NCI-H1092 (cell line): Measurements from ENCODE around the gene LY86.
"Not testable (repeated sequence)": the region's sequence is repeated elsewhere in the genome, so short reads cannot be mapped to it uniquely, and the experiment has no call there.

Source experiments
- DNase-seq: peaks from one replicate; lab custom pipeline; 2025; lab: John Stamatoyannopoulos, UW

Gene LY86

DNA sequence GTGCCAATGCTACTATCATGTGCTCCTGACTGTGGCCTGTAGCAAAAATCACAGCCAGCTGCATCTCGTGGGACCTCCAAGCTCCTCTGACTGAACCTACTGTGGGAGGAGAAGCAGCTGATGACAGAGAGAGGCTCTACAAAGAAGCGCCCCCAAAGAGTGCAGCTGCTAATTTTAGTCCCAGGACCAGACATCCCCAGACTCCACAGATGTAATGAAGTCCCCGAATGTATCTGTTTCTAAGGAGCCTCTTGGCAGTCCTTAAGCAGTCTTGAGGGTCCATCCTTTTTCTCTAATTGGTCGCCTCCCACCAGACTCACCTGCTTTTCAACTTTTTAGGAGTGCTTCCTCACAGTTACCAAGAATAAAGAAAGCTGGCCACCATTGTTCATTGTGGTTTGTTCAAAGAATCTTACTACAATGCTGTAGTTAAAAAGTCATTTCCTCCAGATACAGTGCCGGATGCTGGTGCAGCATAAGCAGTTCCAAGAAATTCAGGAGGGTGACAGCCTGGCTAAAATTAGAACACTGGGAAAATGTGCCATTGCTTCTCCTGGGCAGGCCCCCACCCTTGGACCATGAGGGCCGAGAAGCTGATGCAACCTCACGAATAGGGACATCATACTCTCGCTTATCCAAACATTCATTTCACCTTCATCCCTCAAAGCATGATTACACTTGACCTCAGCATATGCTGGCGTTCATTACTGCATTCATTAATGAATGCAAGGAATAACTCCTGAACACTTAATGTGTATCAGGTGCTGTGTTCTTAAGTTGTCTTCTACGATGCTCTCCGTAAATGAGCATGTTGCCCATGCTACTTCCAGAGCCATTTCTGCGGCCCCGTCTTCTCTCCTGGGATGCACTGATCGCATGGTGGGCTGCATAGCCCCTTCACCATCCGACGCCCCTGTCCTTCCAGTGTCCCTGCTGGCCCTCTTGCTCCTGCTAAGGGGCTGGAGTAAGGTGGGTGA lies 66.4 kb downstream of the LY86 start:
- DNase-seq: no peak

DNA sequence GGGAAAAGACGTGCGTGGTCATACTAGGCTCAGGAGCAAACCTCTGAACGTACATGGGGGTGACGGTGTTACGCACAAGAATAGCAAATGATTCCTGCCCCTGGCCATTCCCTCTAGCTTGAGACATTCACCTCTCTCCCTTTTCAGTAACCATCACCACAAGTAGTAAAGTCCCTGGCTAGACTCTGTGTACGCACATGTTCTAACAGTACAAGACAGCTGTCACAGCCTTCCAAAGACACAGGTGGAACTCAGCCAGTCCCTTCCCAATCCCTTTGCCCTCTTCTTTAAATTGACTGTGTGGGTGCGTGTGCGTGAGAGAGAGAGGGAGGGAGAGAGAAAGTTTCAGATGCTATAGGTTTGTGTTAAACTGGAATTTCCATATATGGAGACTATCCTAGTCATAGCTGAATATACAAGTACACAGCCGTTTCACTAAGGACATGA lies 67.3 kb downstream of the LY86 start:
- DNase-seq: no peak

DNA sequence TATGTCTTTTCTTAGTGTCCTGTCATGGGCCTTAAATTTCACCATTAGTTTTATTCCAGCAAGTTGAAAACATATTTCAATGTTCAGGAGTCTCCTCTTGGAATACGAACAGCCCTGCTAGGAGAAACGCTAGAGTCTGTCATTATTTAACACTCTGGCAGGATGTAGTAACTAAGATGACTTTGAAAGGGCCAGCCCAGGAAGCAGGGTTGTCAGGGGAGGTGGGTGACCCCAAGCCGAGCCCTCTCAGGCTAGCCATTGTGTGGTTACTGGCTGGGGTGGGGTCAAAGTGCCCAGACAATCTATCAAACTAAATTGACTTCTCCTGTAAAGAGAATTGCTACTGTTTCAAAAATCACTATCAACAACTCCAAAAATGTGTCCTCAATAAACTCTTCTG lies 67.8 kb downstream of the LY86 start:
- no peak for DNase-seq

DNA sequence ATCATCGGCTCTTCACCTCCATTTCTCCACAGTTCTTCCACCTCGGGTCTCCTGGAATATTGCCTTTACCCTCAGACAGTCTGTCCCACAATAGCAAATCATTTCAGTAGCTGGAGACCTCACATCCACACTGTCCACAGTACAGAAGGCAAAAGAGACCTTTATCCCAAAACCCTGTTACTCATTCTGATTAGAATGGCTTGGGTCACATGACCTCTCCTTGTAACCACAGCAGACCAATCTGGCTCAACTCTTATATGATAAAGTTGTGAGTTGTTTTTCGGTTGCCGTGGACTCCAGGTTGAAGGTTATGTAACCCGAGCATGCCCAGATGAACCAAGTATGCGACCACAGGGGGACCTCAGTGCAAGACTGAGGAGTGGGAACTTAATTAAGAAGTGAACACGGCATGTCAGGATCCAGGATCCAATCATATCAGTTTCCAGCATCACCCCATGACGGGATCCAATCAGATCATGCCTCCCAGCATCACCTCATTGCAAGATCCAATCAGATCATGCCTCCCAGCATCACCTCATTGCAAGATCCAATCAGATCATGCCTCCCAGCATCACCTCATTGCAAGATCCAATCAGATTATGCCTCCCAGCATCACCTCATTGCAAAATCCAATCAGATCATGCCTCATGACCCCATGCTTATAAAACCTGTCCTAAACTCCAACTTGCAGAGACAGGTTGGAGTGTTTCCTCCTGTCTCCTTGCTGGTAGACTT lies 68.7 kb downstream of the LY86 start:
- no peak for DNase-seq

DNA sequence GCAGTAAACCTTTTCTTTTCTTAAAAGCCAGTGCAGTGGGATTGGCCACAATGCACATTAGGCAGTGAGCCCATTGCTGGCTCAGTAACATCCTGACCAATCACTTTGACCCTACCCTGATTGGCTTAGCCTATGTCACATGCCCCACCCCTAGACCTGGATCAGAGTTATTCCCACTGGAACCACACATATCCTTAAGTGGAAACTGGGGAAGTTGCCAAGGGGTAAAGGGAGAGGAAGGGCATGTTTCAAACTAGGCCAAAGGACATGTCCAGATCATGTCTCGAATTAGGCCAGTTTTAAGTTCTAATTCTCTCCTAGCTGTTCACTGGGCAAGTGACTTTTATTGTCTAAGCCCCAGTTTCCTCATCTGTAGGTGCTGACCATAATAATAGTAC lies 69.3 kb downstream of the LY86 start:
- no peak for DNase-seq

DNA sequence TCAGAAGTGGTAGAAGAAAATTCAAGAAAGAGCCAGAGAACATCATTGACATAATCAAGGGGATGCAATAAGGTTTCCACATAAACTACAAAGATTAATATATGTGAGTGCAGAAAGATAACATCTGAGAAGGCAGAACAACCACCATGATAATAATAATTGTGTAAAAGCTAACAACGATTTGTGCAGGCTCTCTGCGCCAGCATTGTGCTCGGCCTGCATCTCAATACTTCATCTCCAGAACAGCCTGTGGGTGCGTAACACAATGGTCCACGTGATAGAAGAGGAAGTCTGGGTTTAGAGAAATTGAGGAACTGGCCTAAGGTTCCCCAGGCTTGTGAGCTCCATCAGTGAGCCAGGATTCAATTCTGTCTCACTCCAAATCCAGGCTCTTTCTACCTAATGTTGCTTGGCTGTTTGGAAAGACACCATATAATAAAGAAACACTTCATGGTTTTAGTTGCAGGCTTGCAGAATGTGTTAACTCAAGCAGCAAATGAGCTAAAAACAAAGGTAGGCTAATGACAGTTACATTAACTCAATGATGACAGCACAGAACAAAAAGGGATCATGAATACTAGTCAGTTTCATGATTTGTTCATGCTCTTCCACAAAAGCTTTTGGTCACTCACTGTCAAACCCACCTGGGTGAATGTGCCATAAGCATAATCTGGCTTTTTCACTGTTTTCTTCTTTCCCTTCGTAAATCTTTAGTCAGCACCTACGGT lies 71.2 kb downstream of the LY86 start:
- DNase-seq: no peak

DNA sequence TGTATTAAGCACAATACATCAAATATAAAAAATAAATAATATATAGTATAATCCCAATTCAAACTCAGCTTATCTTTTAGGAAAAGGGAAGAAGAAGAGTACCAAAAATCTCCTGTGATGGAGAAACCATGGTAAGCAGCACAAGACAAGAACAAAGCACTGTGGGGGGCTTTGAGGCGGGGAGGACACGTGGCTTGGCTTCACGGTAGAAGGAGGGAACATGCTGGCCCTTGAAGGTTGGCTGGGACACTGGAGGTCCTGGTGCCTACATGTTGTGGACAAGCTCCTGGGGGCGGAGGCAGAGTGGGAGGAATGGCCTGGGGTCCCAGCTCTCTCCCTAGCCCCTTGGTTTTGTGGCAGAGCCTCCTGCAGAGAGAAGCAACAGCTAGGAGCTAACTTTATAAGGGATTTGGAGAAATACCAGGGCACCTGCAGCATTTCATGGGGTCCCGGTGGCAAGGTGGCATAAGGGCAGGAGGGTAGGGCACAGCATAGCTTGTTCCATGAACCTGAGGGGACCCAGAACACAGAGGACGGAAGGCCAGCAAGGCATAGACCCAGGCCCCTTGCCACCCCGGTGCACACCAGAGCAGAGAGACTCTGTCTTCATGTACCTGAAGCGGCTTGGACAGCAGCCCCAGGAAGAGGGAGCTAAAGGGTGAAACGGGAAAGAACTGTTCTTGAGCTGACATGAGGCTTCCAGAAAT lies 72.0 kb downstream of the LY86 start:
- no peak for DNase-seq

DNA sequence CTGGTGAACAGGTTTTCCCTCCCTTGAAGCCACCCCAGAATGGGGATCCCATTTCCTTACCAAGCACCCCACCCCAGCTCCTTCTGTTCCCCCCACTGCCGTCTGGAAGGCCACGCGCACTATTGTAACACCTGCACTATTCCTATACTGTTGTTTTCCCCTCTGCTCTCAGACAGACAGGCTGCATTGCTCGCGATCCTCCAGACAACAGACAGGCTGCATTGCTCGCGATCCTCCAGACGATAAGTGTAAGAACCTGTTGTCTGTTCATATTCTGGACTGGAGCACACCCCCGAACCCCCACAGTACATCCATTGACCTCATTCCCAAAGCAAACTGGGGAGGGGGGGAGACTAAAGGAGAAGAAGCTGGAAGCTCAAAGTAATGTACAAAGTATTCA lies 72.7 kb downstream of the LY86 start:
- no peak for DNase-seq

DNA sequence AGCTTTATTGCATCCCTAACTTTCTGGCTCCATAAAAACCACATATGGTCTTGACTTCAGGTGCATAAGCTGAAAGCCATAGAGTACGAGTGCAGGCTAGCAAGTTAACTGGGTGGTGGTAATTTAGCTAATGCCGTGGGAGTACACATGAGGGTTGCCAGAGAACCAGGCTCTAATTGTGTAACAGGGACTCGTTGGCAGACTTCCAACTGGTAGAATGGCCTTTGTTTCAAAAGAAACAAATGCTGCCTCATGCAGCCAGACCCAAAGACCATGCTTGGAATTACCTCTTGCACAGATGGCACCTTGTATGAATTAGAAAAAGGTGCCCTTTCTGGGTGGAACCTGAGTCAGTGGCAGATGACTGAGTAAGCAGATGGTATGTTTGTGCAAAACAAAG lies 73.2 kb downstream of the LY86 start:
- DNase-seq: peak; percentile 33

DNA sequence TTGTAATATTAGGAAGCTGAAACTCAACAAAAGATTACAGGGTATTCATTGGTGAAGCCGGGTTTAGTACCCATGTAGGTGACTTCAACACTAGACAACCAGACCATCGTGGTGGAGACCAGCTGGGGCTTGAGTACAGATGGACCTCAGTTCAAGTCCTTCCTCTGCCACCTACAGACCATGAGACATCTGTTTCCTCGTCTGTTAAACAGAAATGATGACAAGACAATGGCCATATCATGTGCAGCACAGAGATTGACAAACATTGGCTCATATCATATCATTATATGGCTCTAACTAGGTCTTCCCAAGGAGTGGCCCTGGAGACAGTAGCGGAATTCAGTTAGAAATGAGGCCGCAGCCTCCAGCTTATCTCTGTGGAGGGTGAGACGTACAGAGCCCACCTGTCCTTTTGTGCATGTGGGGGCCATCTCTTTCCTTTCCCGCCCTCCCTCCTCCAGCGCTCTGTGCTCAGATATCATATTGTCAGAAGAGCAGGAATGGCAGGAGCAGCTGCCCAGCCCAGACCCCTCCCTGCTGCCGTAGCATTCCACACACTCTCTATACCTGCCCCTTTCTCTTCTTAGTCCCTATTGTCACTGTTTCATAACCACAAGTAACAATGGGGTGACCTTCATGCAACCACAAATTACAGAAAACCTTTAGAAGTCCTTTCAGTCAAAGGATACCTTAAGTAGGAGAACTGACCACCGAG lies 75.1 kb downstream of the LY86 start:
- no peak for DNase-seq

DNA sequence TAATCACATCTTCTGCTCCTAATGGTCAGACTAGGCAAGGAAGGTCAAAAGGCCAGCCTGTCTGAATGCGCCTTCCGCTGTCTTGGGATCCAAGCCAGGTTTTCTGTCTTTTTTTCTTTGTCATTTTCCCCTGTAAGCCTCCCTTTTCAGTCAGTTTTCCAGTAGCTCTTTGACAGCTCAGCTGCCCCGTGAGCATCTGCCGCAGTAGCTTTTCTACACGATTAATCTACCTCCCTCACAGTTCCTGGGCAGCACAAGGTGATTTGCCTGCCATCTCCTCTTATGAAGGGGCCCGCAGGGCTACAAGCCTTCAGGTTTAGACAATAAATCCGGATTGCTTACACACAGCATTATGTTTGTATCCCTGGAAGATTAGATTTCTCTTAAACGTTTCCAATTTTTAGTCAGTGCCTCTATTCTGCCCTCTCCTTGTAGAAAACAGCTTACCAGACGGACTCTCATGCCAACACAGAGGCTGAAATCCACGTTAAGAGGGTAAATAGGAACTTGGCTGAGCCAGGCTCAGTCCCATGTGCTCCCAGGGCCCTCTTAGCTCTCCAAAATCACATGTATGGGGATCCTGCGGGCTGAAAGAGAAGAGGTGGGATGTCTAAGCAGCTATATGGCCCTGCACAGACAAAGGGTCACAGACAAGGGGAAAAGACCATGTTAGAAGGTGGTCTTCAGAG lies 77.2 kb downstream of the LY86 start:
- DNase-seq: no peak

DNA sequence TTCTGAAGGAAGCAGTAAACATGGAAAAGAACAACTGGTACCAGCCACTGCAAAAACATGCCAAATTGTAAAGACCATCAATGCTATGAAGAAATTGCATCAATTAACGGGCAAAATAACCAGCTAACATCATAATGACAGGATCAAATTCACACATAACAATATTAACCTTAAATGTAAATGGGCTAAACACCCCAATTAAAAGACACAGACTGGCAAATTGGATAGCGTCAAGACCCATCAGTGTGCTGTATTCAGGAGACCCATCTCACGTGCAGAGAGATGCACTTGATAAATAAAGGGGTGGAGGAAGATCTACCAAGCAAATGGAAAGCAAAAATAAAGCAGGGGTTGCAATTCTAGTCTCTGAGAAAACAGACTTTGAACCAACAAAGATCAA lies 81.6 kb downstream of the LY86 start:
- not testable (repeated sequence) for DNase-seq

DNA sequence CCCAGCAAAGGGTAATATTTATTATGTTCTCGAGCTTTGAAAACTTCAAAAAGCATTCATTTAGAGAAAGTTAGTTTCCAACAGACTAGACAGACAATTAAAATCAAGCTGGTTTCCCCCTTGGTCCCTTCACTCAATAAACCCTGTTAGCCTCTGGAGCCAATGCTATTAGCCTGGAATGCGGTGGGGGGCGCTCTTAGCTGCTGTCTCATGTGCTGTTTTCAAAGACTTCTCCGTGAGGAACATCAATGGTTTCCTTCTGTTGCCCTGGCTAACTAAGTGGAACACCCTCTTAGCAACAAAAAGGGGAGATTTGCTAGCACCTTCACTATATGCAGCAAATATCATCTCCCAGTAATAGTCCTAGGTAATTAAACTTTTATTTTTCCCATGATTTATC lies 86.4 kb downstream of the LY86 start:
- no peak for DNase-seq

DNA sequence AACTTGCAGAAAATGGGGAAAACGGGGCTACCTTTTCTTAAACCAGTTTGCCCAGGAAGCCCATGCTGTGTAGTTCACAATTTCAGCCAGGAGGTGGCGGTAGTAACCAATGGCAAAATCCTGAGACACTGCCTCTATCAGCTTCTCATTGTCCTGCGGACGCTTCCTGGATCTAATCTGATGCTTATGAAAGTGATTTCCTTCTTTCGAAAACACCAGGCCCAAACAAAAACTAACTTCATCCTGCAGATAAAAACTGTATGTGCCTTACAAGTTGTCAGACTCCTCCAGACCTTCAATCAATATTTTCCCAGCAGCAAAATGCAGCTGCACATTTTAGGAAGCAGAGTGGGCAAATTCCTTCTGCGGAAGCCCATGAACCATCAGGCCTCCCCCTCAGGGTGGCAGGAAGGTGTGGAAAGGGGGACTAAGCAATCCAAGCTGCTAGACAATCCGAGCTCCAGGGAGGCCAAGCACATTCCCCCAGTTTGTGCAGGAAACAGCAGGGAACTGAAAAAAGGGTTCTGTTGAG lies 88.5 kb downstream of the LY86 start:
- DNase-seq: peak; percentile 19

DNA sequence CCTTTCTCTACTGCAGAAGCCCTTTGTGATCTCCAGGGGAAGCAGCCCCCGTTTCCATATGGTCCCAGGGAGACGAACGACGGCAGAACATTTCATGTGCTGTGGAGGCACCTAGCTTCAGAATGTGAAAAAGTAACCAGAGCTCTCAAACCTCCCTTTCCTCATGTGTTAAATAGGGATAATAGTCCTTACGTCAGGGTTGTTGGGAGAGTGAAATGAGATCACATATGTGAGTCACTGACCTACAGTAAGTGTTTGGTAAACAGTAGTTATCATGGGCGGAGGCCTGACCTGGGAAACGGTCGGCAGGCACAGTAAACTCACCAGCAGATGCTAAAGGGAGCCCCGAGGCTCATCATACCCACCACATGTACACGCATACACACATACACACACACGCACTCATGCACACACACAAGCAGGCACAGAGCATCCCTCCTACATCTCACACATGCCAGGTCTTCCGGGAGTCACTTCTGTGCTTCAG lies 89.7 kb downstream of the LY86 start:
- no peak for DNase-seq

DNA sequence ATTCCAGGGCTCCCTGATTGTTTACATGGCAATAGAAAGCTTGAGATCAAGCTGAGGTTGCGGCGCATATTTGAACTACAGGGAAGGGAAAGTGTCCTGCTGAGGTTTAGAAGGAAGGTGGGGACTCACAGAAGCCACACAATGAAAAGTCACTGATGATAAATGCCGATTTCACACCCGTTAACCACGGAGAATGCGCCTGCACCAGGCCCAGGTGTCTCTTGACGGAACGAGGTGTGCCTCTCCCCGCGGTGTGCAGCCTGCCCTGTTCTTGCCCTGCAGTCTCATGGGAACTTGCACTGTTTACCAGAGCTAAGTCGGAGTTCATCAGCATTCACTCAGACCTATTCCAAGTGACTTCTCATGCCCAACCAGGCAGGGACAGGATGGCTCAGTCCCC lies 90.3 kb downstream of the LY86 start:
- no peak for DNase-seq

DNA sequence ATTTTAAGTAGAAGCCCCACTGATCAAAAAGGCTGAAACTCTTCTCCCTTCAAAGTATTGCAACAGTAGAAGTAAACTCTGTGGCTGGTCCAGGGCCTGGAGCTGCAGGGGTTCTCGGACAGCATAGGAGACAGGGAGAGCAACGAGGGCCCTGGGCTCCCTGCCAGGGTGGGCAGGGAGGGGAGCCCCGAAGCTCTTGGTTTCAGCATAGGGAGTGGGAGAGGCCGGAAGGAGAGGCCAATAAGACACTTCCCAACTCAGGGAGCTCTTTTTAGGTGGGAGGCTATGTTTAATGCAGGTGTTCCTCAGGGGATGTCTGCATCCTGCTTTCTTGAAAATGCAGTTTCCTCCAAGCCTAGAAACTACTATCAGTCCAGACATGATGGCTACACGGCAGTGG lies 91.1 kb downstream of the LY86 start:
- no peak for DNase-seq

DNA sequence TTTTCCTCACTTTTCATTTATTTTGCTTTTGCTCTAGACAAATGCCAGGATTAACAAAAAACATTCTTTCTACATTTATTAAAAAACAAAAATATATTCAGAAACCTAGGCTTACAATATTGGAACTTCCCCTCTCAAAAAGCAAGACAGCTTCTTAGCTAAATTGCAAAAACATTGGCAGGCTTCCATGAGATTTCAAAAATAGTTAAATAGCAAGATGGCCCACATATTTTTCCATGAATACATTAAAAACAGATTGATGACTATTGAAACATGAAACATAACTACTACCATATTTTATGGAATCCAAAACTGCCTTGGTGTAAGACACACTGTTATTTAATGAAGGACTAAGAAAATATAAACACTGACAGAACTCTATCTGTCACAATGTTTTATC lies 92.0 kb downstream of the LY86 start:
- DNase-seq: no peak

DNA sequence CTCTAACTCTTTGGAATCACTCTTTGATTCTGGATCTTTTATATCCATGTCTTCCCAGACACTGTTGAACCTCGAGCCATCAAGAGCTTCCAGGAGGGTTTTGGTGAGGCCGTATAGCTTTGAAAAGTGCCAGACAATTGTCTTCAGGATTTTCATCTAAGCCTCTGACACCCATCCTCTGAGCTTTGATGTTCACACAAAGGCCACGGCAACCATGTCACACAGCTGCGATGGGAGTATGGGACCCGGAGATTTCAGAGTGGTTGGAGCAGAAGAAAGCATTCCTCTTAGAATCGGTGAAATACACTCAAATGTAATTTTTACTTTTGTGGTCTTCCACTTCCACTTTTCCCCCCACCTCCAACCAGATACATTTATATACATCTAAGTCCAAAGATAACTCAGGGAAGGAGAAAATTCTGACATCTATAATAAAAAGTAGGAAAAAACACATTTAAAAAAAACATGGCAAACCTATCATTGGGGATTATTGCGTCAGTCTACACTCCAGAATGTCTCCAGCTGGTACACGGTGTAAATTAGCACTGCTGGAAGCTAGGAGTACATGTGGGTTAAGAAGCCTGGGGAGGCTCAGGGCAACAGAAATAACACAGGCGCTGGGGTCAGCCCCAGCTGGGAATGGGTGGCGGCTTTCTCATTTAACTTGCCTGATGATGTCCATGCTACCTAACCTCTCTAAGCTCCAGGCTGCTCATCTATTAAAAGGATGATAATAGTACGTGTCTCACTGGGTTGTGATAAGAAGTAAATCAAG lies 92.7 kb downstream of the LY86 start:
- DNase-seq: no peak
